ENCODE measurements around the gene AMBP. TPM values are rescaled to one million over a fixed set of nuclear protein-coding genes. Genes with fewer than 3 reads are reported as not detected.

AMBP gene
- total RNA-seq, 2 experiments from 2014 or later = not detected

- Mint-ChIP-seq H3K9me3 (ENCODE audit: low read depth) (peaks cover 3% of the 10 kb centered on the region), H3K27me3 (no peaks in the 10 kb centered on the region), H3K27ac (no peak overlapping the region), H3K4me1 (no peaks in the 10 kb centered on the region), H3K4me3 (no peak overlapping the region), H3K36me3 (ENCODE audit: low read depth) (no peaks in the 10 kb centered on the region)
- ATAC-seq (no peak), DNase-seq (no peak)
- intact Hi-C loops (cut with DNase I, micrococcal nuclease) = no loop called here
- ChIA-PET CTCF (no interaction called here), POLR2A (interaction anchor here (0.6 kb wide), 1 partner anchor 661 kb away, joined by 3 read pairs; no protein-coding TSS in a partner anchor)
Observed at GRCh38 chr9:114016629-114017423, 61.3 kb downstream of the AMBP start.

GRCh38 chr9:114016101-114016500 is 62.0 kb downstream of the AMBP start:
- intact Hi-C loops (cut with DNase I, micrococcal nuclease) = no loop called here
- Mint-ChIP-seq H3K4me3 (no peak overlapping the region), H3K4me1 (no peaks in the 10 kb centered on the region), H3K9me3 (ENCODE audit: low read depth) (peaks cover 3% of the 10 kb centered on the region), H3K27ac (no peak overlapping the region), H3K36me3 (ENCODE audit: low read depth) (no peaks in the 10 kb centered on the region), H3K27me3 (no peaks in the 10 kb centered on the region)
- ChIA-PET CTCF (no interaction called here), POLR2A (no interaction called here)
- ATAC-seq (no peak), DNase-seq (no peak)

GRCh38 chr9:114015607-114016006 is 62.5 kb downstream of the AMBP start:
- DNase-seq (no peak), ATAC-seq (no peak)
- intact Hi-C loops (cut with DNase I, micrococcal nuclease) = no loop called here
- Mint-ChIP-seq H3K4me3 (no peak overlapping the region), H3K9me3 (ENCODE audit: low read depth) (peaks cover 3% of the 10 kb centered on the region), H3K27me3 (no peaks in the 10 kb centered on the region), H3K27ac (no peak overlapping the region), H3K4me1 (no peaks in the 10 kb centered on the region), H3K36me3 (ENCODE audit: low read depth) (no peaks in the 10 kb centered on the region)
- ChIA-PET CTCF (no interaction called here), POLR2A (no interaction called here)

DNA sequence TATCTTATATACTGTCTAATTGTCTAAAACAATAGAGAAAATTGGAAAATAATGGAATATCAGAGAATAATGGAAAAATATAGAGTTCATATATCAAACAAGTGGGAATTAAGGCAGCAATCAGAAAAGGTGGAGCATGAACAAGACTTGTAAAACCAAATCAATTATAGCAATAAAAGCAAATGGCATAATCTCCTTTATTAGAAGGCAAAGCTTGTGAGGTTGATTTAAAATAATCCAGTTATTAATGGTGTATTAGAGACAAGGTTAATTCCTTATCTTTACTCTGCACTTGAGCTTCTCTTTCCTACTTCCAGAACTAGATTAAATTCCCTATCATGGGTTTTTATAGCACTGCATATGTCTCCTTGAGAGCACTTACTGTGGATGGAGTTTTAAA is 64.1 kb downstream of the AMBP start:
- ATAC-seq (no peak), DNase-seq (no peak)
- POLR2A ChIA-PET = no interaction called here
- intact Hi-C loops (cut with DNase I, micrococcal nuclease) = no loop called here
- Mint-ChIP-seq H3K4me3 (no peak overlapping the region), H3K27ac (no peak overlapping the region), H3K9me3 (ENCODE audit: low read depth) (peaks cover 3% of the 10 kb centered on the region), H3K36me3 (ENCODE audit: low read depth) (no peaks in the 10 kb centered on the region), H3K4me1 (no peaks in the 10 kb centered on the region), H3K27me3 (no peaks in the 10 kb centered on the region)
- CTCF ChIA-PET = interaction anchor here (0.6 kb wide), 1 partner anchor 110 kb away, joined by 4 read pairs; no protein-coding TSS in a partner anchor

GRCh38 chr9:114012126-114012525 is 66.0 kb downstream of the AMBP start:
- Mint-ChIP-seq H3K4me3 (no peak overlapping the region), H3K36me3 (ENCODE audit: low read depth) (no peaks in the 10 kb centered on the region), H3K4me1 (no peaks in the 10 kb centered on the region), H3K27ac (no peak overlapping the region), H3K9me3 (ENCODE audit: low read depth) (peaks cover 3% of the 10 kb centered on the region), H3K27me3 (no peaks in the 10 kb centered on the region)
- ChIA-PET CTCF (no interaction called here), POLR2A (no interaction called here)
- DNase-seq = no peak
- ATAC-seq = no peak
- intact Hi-C loops (cut with DNase I, micrococcal nuclease) = no loop called here

DNA sequence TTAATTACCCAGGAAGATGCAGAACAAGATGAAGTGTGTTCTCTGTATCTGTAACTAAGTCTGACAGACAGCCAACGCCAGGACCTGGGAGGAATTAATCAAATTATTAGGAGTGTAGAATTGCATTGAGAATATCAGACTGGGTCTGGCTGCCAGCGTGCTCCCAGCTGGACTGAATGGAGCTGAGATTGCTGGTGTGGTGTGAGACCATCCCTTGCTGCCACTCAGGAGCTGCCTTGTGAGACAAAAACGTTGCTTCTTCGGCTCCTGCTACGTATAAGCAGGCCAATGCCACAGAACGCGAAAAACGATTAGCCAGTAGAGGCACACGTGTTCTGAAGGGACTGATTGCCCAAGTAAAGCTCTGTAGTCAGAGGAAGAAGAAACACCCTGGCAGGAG is 66.8 kb downstream of the AMBP start:
- ChIA-PET POLR2A (no interaction called here), CTCF (no interaction called here)
- Mint-ChIP-seq H3K27me3 (no peaks in the 10 kb centered on the region), H3K4me3 (no peak overlapping the region), H3K4me1 (no peaks in the 10 kb centered on the region), H3K36me3 (ENCODE audit: low read depth) (no peaks in the 10 kb centered on the region), H3K27ac (no peak overlapping the region), H3K9me3 (ENCODE audit: low read depth) (peaks cover 3% of the 10 kb centered on the region)
- no peak for ATAC-seq
- intact Hi-C loops (cut with DNase I, micrococcal nuclease) = no loop called here
- DNase-seq = no peak

Other genes starting within 250 kb of the AMBP start
- gene ZNF618, start 202.0 kb downstream of the AMBP start, total RNA-seq = under 1 TPM; 0.11 TPM
- gene KIF12, start 21.0 kb upstream of the AMBP start, total RNA-seq = not detected
- 1 to 10 TPM; 8.9 to 9.1 TPM for gene COL27A1, start 77.2 kb upstream of the AMBP start, total RNA-seq
- gene ORM1, start 244.8 kb upstream of the AMBP start, total RNA-seq = not detected